GM12891 (cell line): Measurements from ENCODE around the gene NECAP2.
"Not testable (repeated sequence)": the region's sequence is repeated elsewhere in the genome, so short reads cannot be mapped to it uniquely, and the experiment has no call there.

Experiments
- PAX5 ChIP-seq: IDR thresholded peaks from 2 replicates; pipeline ENCODE4 v1.6.1; 2011; ENCODE audit warnings: low read length, moderate library complexity, mild to moderate bottlenecking; ENCODE audit not compliant: insufficient read depth, severe bottlenecking
- POLR2A ChIP-seq: IDR thresholded peaks from 2 replicates; pipeline ENCODE4 v1.6.1; 2011; ENCODE audit warnings: low read depth, low read length, control low read depth
- TAF1 ChIP-seq: IDR thresholded peaks from 2 replicates; pipeline ENCODE4 v1.6.1; 2011; ENCODE audit warnings: low read depth, low read length, control low read depth

DNA sequence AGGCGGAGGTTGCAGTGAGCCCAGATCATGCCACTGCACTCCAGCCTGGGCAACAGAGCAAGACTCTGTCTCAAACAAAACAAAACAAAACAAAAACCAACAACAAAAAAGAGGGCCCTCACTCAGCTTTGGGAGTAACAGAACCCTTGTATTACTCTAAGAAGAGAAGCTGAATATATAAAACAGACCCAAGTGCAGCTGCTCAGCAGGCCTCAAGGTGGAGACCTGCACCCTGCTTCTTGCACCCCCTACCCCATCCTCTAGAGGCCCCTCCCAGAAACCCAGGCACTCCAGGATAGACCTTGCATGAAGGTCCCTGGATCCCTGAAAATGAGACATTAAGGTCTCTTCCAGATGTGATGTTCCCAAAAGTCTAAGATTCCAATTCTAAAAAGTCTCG is 34.4 kb downstream of the NECAP2 start:
- TF ChIP-seq POLR2A, TAF1, PAX5: not testable (repeated sequence)
